UCSD-AML1 (cell line): Measurements from ENCODE around the gene UPK3BL1.
"Not testable (repeated sequence)": the region's sequence is repeated elsewhere in the genome, so short reads cannot be mapped to it uniquely, and the experiment has no call there.

Experiments
- DNase-seq: peaks from one replicate; lab custom pipeline; 2025; ENCODE audit not compliant: unreplicated experiment; lab: John Stamatoyannopoulos, UW

The UPK3BL1 gene

GRCh38 chr7:102589857-102590256, 52.7 kb downstream of the UPK3BL1 start:
- DNase-seq = not testable (repeated sequence)
